Spleen (tissue), 7 donors: Measurements from ENCODE around the gene SHROOM4.

Source experiments
- CTCF ChIP-seq, 11 experiments: fragments of 200-600 bp in 7 of 11; fragments of 450-650 bp in 4 of 11; sonication (generic) in 4 of 11; IDR thresholded peaks in 8 of 11; conservative IDR thresholded peaks in 3 of 11; 1 replicate in 7 of 11; 2 replicates in 4 of 11; pipeline versions ENCODE4 v1.4.0 to v1.8.0; 2016 to 2021; ENCODE audit warnings: antibody characterized with exemption in 11 of 11, inconsistent platforms in 4 of 11, mild to moderate bottlenecking in 1 of 11
- POLR2A ChIP-seq, 3 donors: fragments of 450-650 bp; IDR thresholded peaks; one replicate each; pipeline ENCODE4 v1.5.1; 2017; ENCODE audit warnings: antibody characterized with exemption in 3 of 3, mild to moderate bottlenecking in 1 of 3
- donor health status: DM: no; HTN: no; CAD: no; lungs with moderate emphysema.
- donor health status: DM: no; HTN: no; CAD: no.
- donor health status: DM: no; HTN: no; CAD: no.

- TF ChIP-seq CTCF (IDR thresholded peaks at IDR 0.05 in 8 of 11, conservative IDR thresholded peaks at IDR 0.05 in 3 of 11) (no peak), POLR2A (IDR thresholded peaks at IDR 0.05) (no peak)
These were observed 187.6 kb downstream of the SHROOM4 start for GRCh38 chrX:50626432-50626831.
